MCF 10A (cell line): ENCODE data around the gene FAM3C. TPM values are rescaled to one million over a fixed set of nuclear protein-coding genes. Genes with fewer than 3 reads are reported as not detected.

Source experiments
- BruUV-seq: library from RNA; stranded (reverse); fragments of 400-500 nt; replicated peaks from 2 replicates; lab custom pipeline; 2021; lab: Mats Ljungman, UMichigan
- CTCF ChIA-PET: fragments of 300-600 bp; sonication (Branson Sonifier 250); formaldehyde crosslinking; extraction: SDS; loops from one replicate; lab custom pipeline; 2021; ENCODE audit warnings: antibody characterized with exemption, inconsistent platforms; lab: Yijun Ruan, JAX
- POLR2A ChIA-PET: fragments of 300-600, 350-650 bp; sonication (Branson Sonifier 250); formaldehyde crosslinking; extraction: SDS; loops from one replicate; lab custom pipeline; 2020; ENCODE audit warnings: antibody characterized with exemption, inconsistent platforms; lab: Yijun Ruan, JAX
- DNase-seq: peaks from one replicate; pipeline ENCODE4 v3.0.0-alpha.2; 2018; ENCODE audit not compliant: unreplicated experiment
- H3K27ac Mint-ChIP-seq: one replicate; pipeline ENCODE4 v1.8.0; 2022; ENCODE audit warnings: mild to moderate bottlenecking, low read depth, mixed read lengths; ENCODE audit not compliant: unreplicated experiment
- H3K27me3 Mint-ChIP-seq: one replicate; pipeline ENCODE4 v1.8.0; 2022; ENCODE audit warnings: mixed read lengths; ENCODE audit not compliant: insufficient read depth, unreplicated experiment
- H3K36me3 Mint-ChIP-seq: one replicate; pipeline ENCODE4 v1.8.0; 2022; ENCODE audit warnings: mild to moderate bottlenecking, moderate library complexity, mixed read lengths; ENCODE audit not compliant: insufficient read depth, unreplicated experiment
- H3K4me1 Mint-ChIP-seq: one replicate; pipeline ENCODE4 v1.8.0; 2022; ENCODE audit warnings: mixed read lengths; ENCODE audit not compliant: insufficient read depth, unreplicated experiment
- H3K4me3 Mint-ChIP-seq: one replicate; pipeline ENCODE4 v1.8.0; 2022; ENCODE audit warnings: mild to moderate bottlenecking, moderate library complexity, mixed read lengths; ENCODE audit not compliant: unreplicated experiment
- H3K9me3 Mint-ChIP-seq: one replicate; pipeline ENCODE4 v1.8.0; 2022; ENCODE audit warnings: mixed read lengths; ENCODE audit not compliant: unreplicated experiment
- intact Hi-C: fragments of 100-400 bp; cut with micrococcal nuclease; formaldehyde crosslinking; loops from 2 replicates; pipeline ENCODE4 v1.14.1; 2022
- total RNA-seq: library from RNA; stranded (reverse); gene quantifications from 2 replicates; pipeline ENCODE4 v1.2.3, GENCODE V29; 2022
- TF ChIP-seq, protein P1 (sequence below): fragments of 200-600 bp; IDR thresholded peaks from one replicate; pipeline ENCODE4 v1.8.0; 2022; ENCODE audit warnings: antibody characterized with exemption, mild to moderate bottlenecking; ENCODE audit not compliant: unreplicated experiment

The FAM3C gene
- total RNA-seq, 1 experiment from 2014 or later, result 56.5 TPM

DNA sequence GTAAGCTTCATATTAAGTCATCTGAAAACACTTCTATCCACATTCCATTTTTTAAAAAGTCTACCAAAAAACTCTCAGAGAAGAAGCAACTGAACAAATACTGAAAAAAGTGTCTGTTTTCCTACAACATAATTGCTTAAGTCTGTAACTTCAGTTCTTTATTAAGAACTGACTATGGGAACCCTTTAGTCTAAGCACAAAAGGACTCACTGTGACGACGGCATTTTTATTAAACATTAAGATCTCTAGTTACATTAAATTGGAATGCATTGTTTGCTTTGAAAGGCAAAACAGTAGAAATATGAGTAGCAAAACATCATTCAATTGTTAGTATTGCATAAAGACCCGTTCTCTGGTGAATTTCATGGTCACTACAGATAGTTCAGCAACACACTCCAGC is 5.8 kb upstream of the FAM3C start:
- ChIA-PET POLR2A (no interaction called here), CTCF (no interaction called here)
- BruUV-seq, result no TSS peak
- Mint-ChIP-seq H3K27me3 (no peaks in the 10 kb centered on the region), H3K4me1 (no peaks in the 10 kb centered on the region), H3K27ac (no peak overlapping the region), H3K36me3 (no peaks in the 10 kb centered on the region), H3K9me3 (no peaks in the 10 kb centered on the region), H3K4me3 (no peak overlapping the region)
- no peak for DNase-seq
- TF ChIP-seq, protein P1, sequence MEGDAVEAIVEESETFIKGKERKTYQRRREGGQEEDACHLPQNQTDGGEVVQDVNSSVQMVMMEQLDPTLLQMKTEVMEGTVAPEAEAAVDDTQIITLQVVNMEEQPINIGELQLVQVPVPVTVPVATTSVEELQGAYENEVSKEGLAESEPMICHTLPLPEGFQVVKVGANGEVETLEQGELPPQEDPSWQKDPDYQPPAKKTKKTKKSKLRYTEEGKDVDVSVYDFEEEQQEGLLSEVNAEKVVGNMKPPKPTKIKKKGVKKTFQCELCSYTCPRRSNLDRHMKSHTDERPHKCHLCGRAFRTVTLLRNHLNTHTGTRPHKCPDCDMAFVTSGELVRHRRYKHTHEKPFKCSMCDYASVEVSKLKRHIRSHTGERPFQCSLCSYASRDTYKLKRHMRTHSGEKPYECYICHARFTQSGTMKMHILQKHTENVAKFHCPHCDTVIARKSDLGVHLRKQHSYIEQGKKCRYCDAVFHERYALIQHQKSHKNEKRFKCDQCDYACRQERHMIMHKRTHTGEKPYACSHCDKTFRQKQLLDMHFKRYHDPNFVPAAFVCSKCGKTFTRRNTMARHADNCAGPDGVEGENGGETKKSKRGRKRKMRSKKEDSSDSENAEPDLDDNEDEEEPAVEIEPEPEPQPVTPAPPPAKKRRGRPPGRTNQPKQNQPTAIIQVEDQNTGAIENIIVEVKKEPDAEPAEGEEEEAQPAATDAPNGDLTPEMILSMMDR, result no peak
- intact Hi-C loops, result no loop called here

DNA sequence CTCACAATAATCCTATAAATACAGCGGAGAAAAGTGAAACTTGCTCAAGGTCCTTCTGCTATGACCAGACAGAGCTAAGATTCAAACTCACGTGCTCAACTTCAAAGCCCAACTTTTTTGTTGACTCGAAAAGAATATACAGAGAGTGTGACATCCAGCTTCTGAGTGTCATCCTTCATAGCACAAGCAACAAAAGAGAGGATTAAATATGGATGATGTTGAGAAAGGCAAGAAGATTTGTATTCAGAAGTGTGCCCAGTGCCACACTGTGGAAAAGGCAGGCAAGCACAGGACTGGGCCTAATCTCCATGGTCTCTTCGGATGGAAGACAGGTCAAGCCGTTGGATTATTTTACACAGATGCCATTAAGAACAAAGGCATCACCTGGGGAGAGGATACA is 2.1 kb upstream of the FAM3C start:
- Mint-ChIP-seq H3K4me1 (no peaks in the 10 kb centered on the region), H3K4me3 (no peak overlapping the region), H3K27ac (no peak overlapping the region), H3K9me3 (no peaks in the 10 kb centered on the region), H3K27me3 (no peaks in the 10 kb centered on the region), H3K36me3 (no peaks in the 10 kb centered on the region)
- ChIA-PET POLR2A (interaction anchor here (0.7 to 1.2 kb wide), 3 partner anchors 15 to 132 kb away, joined by 3 to 6 read pairs (median 3); no protein-coding TSS in a partner anchor), CTCF (interaction anchor here (0.6 to 4.3 kb wide), 7 partner anchors 12 to 595 kb away, joined by 3 to 32 read pairs (median 4); no protein-coding TSS in a partner anchor)
- BruUV-seq, result no TSS peak
- intact Hi-C loops, result no loop called here
- DNase-seq, result no peak
- TF ChIP-seq, protein P1, result no peak

DNA sequence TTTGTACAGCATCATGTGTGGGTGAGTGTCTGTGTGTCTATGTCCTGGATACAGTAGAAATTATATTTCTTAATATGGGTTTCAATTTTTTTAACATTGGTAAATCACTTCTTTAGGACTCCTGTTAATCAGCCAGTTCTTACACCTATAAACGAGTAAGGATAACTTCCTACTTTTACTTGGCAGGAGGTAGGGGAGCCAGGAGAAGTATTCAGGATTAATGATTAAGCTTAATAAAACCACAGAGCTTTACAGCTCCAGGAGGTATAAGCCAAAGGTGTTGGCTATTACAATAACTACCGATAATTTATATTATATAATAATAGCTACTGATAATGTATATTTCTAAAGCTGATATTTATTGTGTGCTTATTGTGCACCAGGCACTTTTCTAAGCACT is 1.7 kb upstream of the FAM3C start:
- H3K4me3 Mint-ChIP-seq, result no peak overlapping the region
- H3K4me1 Mint-ChIP-seq, result peaks cover 2% of the 10 kb centered on the region
- H3K36me3 Mint-ChIP-seq, result peaks cover 4% of the 10 kb centered on the region
- DNase-seq, result no peak
- TF ChIP-seq, protein P1, result no peak
- intact Hi-C loops, result no loop called here
- BruUV-seq, result no TSS peak
- no peak overlapping the region for H3K27ac Mint-ChIP-seq
- no peaks in the 10 kb centered on the region for H3K9me3 Mint-ChIP-seq
- H3K27me3 Mint-ChIP-seq, result no peaks in the 10 kb centered on the region
- ChIA-PET CTCF (interaction anchor here (0.6 to 4.3 kb wide), 9 partner anchors 11 to 596 kb away, joined by 3 to 32 read pairs (median 4); no protein-coding TSS in a partner anchor), POLR2A (interaction anchor here (0.7 to 4.0 kb wide), 6 partner anchors 11 to 133 kb away, joined by 3 to 26 read pairs (median 3); no protein-coding TSS in a partner anchor)

DNA sequence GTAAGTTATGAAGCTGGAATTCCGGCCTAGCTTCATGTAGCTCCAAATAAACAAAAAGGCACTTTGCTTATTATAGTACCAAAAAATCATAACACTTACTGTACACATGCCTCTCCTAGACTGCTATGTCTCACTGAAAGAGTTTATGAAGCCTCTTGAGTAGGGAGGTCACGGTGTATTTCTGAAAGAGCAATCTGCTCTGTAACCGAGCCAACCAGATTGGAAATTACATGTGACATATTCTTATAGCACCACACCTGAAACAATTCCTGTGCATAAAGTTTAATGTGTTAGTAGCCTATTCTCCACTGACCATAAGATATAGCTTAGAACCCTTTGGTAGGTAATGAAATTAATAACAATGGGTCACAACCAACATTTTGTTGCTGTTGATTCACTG is 1.3 kb upstream of the FAM3C start:
- no peak overlapping the region for H3K27ac Mint-ChIP-seq
- DNase-seq, result no peak
- TF ChIP-seq, protein P1, result no peak
- peaks cover 6% of the 10 kb centered on the region for H3K4me1 Mint-ChIP-seq
- no TSS peak for BruUV-seq
- POLR2A ChIA-PET, result interaction anchor here (0.8 to 4.2 kb wide), 5 partner anchors 11 to 147 kb away, joined by 3 to 33 read pairs (median 6); no protein-coding TSS in a partner anchor
- H3K9me3 Mint-ChIP-seq, result no peaks in the 10 kb centered on the region
- CTCF ChIA-PET, result interaction anchor here (0.8 to 4.3 kb wide), 9 partner anchors 11 to 596 kb away, joined by 3 to 32 read pairs (median 4); no protein-coding TSS in a partner anchor
- H3K4me3 Mint-ChIP-seq, result no peak overlapping the region
- H3K36me3 Mint-ChIP-seq, result peaks cover 9% of the 10 kb centered on the region
- H3K27me3 Mint-ChIP-seq, result no peaks in the 10 kb centered on the region
- intact Hi-C loops, result no loop called here
